OCI-LY7 (cell line): ENCODE measurements around the gene TMEM69.

Source experiments
- CTCF ChIP-seq: fragments of 200-600 bp; sonication (generic); conservative IDR thresholded peaks from 2 replicates; pipeline ENCODE4 v1.5.1; 2014; ENCODE audit warnings: mild to moderate bottlenecking, antibody characterized with exemption, low read length, moderate library complexity, mixed read lengths
- EZH2phosphoT487 ChIP-seq: fragments of 200-600 bp; sonication (generic); IDR thresholded peaks from 2 replicates; pipeline ENCODE4 v1.6.1; 2018; ENCODE audit warnings: low read depth, borderline replicate concordance, mild to moderate bottlenecking, mixed run types, antibody characterized with exemption, low read length, moderate library complexity, mixed read lengths

GRCh38 chr1:45658171-45658570 is 29.8 kb upstream of the TMEM69 start:
- no peak for TF ChIP-seq CTCF
- TF ChIP-seq EZH2phosphoT487: no peak
